Erythroblast (primary cell): ENCODE results near the gene ENO4.

Source experiments
- GATA1 ChIP-seq: IDR thresholded peaks from 2 replicates; pipeline ENCODE4 v1.6.1; 2011; ENCODE audit warnings: low read depth, mild to moderate bottlenecking, control low read depth, low read length, moderate library complexity
- POLR2A ChIP-seq: IDR thresholded peaks from 2 replicates; pipeline ENCODE4 v1.6.1; 2011; ENCODE audit warnings: mild to moderate bottlenecking, low read length

DNA sequence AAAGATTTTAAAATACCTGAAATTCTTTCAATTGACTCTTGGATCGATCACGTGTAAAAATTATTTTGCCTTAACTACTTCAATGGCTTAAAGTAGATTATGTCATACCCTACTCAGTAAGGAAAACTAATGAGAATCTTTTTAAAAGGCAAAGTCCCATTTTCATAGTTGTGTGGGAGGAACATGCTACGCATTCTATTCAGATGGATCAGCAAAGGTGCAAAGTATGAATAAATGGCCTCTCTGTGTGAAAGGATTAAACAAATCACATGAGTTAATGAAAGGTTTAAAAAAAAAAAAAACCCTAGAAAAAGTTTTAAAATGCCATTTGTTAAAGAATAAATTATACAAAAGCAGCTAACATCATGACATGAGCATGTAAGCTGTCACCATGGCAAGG is 77.1 kb downstream of the ENO4 start:
- TF ChIP-seq POLR2A (no peak), GATA1 (no peak)
